LNCAP (cell line): ENCODE data around the gene CLN6.

Experiments used
- CTCF ChIP-seq: fragments of 450-650 bp; IDR thresholded peaks from 2 replicates; pipeline ENCODE4 v1.5.1; 2017; ENCODE audit warnings: mild to moderate bottlenecking

Gene CLN6

DNA sequence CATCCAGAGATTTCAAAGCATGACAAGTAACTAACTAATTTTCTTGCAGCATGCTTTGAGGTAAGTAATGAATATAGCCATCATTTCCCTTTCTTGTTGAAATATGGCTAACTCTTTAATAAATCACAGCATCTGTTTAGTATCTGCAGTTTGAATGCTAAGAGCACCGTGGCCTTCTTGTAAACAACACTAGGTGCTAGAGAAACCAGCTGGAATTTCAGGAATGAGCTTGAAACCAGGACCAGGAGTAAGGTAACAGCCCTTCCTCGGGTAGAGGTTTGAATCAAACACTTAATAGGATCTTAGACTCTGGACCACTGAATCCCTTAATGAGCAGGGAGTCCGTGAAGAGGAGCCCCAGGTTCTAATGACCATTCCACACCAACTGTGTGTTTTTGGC is 38.0 kb downstream of the CLN6 start:
- TF ChIP-seq CTCF: no peak

GRCh38 chr15:68190048-68190447 is 39.5 kb downstream of the CLN6 start:
- no peak for TF ChIP-seq CTCF

DNA sequence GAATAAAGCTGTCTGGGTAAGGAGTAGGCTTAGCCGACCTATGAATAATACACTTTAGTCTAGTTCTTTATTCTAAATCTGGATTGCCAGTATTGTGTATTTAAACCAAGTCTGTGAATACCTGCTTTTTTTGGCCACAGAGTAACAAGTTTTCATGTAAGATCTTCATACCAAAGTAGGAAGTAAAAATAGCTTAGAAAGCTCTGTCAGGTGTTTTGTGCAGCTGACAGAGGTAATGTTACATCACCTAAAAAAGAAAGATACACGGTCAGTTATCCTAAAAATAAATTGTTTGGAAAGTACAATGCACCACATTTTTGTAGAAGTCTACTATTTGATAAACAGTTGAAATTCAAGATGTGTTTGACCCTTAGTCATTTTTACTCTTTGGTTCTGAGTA is 40.9 kb downstream of the CLN6 start:
- TF ChIP-seq CTCF: no peak

DNA sequence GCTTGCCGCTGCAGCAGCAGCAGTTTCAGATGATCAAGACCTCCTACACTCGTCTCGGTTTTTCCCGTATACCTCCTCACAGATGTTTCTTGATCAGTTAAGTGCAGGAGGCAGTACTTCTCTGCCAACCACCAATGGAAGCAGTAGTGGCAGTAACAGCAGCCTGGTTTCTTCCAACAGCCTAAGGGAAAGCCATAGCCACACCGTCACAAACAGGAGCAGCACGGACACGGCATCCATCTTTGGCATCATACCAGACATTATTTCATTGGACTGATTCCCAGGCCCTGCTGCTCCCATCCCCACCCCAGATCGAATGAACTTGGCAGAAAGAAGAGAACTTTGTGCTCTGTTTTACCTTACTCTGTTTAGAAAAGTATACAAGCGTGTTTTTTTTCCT is 42.0 kb downstream of the CLN6 start:
- no peak for TF ChIP-seq CTCF

- TF ChIP-seq CTCF: no peak
These were observed 42.7 kb downstream of the CLN6 start for GRCh38 chr15:68186671-68187397.

GRCh38 chr15:68184616-68185480 is 44.7 kb downstream of the CLN6 start:
- TF ChIP-seq CTCF: no peak

- no peak for TF ChIP-seq CTCF
These were observed 45.8 kb downstream of the CLN6 start for GRCh38 chr15:68183616-68184315.
